Stimulated activated CD8-positive, alpha-beta memory T cell treated with anti-CD3 and anti-CD28 coated beads, Interleukin-7, amount 100 ng/mL, for 24 hours (primary cell): ENCODE measurements around the gene TFAM.

Experiments
- DNase-seq: peaks from one replicate; pipeline ENCODE4 v3.0.0-alpha.2; 2020; ENCODE audit warnings: low read depth

Gene TFAM

GRCh38 chr10:58433571-58433970, 48.4 kb downstream of the TFAM start:
- DNase-seq = no peak

DNA sequence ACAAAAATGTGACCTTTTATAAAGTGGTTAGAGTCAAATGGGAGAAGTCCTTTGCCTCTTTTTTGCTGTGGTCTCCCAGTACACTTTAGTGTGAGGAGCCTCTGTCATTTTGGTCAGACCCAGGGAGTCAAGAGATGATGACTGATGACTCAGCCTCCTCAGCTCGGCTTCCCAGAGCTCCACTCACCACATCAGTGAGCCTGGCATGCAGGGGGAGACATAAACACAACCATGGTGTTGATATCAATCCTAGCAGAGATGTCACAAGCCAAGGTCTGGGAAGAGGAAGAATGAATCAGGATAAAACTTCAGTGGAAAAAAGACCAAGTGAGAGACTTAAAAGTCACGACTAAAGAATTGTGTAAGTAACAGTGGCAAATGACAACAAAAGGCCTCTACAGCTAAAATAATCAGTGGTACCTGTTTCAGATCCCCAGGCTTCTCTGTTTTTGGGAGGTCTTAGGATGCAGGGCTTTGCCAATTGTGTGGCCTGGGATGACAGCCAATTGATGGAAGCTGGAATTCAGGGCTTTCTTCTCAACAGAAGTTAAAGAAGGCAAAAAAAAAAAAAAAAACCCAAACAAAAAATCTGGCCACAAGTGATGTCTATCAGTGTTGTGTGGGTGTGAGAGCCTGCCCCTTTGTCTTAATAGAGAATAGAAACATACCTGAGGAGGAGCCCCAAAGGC, 50.2 kb downstream of the TFAM start:
- DNase-seq = no peak

DNA sequence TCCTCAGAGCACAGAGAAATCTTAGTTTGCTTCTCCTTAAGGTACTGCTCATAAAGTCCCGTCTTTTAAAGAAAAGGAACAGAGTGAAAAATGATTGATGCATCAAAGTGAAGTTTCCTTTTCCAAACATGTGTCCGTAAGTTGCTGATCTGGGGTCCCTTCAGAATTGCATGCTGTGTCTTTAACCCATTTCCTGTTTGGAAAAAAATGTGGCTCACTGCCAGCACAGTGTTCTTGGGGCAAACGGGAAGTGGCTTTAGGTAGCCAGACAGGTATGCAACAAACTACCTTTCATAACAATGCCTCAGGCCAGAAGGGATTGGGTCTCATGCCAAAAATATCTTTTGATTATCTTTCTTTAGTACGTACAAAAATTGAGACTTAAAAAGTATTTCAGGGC, 50.9 kb downstream of the TFAM start:
- no peak for DNase-seq

DNA sequence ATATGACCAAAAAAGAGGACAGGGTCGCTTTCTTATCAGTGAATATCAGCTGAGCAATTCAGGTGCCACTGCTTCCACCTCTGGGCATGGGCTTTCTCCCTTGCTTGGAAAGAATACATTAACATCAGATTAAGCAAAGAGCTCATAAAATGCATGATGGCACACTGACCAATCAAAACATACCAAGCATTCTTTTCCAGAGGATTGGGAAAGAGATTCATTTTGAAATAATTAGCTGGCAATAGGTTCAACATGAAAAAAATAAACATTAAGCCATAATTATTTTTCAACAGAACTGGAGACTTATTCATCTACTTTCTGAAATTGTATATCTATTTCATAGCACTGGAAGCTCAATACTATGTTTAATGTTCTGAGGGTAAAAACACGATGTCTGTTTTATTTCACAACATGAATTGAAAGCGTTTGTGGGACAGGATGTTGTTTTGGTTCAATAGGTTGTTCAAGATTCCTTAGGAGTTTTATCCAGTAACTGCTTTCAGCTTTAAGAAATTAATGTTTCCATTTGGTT, 53.2 kb downstream of the TFAM start:
- no peak for DNase-seq

- DNase-seq = no peak
Observed at GRCh38 chr10:58438986-58439385, 53.8 kb downstream of the TFAM start.

GRCh38 chr10:58439632-58440364, 54.6 kb downstream of the TFAM start:
- no peak for DNase-seq

GRCh38 chr10:58440484-58440883, 55.3 kb downstream of the TFAM start:
- DNase-seq = no peak

- no peak for DNase-seq
Observed at GRCh38 chr10:58444321-58444720, 59.1 kb downstream of the TFAM start.

DNA sequence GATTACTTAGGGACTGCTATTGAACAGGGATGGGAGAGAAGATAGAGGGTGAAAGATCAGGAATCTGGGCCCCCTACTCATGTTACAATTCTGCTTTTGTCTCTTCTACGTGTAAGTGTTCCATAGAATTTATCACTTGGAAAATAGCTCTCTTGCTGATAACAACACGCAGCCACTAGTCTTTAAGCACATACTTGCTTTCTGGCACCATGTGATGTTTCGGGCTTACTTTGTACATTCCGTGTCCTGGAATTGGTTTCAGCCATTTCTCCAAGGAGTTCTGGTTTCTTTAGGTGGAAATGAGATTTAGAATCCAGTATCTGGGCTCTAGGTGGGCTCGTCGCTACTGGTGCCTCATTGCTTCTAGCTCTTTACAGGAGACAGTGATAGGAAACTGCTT, 59.7 kb downstream of the TFAM start:
- no peak for DNase-seq

DNA sequence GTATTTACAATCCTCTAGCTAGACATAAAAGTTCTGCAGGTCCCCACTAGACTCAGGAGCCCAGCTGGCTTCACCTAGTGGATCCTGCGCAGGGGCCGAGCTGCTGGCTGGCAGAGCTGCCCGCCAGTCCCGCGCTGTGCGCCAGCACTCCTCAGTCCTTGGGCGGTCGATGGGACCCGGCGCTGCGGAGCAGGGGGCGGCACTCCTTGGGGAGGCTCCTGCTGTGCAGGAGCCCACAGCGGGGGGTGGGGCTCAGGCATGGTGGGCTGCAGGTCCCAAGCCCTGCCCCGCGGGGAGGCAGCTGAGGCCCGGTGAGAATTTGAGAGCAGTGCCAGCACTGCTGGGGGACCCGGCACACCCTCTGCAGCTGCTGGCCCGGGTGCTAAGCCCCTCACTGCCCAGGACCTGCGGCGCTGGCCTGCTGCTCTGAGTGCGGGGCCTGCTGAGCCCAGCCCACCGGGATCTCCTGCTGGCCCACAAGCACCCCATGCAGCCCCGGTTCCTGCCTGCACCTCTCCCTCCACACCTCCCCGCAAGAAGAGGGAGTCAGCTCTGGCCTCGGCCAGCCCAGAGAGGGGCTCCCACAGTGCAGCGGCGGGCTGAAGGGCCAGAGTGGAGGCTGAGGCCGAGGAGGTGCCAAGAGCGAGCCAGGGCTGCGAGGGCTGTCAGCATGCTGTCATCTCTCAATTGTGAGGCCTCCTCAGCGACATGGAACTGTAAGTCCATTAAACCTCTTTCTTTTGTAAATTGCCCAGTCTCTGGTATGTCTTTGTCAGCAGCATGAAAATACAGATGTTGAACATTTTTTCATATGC, 63.1 kb downstream of the TFAM start:
- no peak for DNase-seq
